ENCODE data around the gene MRPL51.
A peak's percentile ranks its signal among the peaks of the same experiment; 100 is the strongest.

The MRPL51 gene

GRCh38 chr12:6462234-6462995, 30.6 kb downstream of the MRPL51 start:
- DNase-seq (ENCODE audit: low read depth in 1 of 2, low spot score in 1 of 2): no peak

- DNase-seq (ENCODE audit: low read depth in 1 of 2, low spot score in 1 of 2): peak; percentile 58 to 69
Observed at GRCh38 chr12:6461401-6462233, 31.4 kb downstream of the MRPL51 start.

GRCh38 chr12:6460751-6461371, 32.2 kb downstream of the MRPL51 start:
- no peak for DNase-seq (ENCODE audit: low read depth in 1 of 2, low spot score in 1 of 2)

- no peak for DNase-seq (ENCODE audit: low read depth in 1 of 2, low spot score in 1 of 2)
Observed at GRCh38 chr12:6459004-6459337, 34.1 kb downstream of the MRPL51 start.

GRCh38 chr12:6458281-6459003, 34.6 kb downstream of the MRPL51 start:
- no peak for DNase-seq (ENCODE audit: low read depth in 1 of 2, low spot score in 1 of 2)

GRCh38 chr12:6457220-6457945, 35.7 kb downstream of the MRPL51 start:
- DNase-seq (ENCODE audit: low read depth in 1 of 2, low spot score in 1 of 2): no peak

GRCh38 chr12:6452944-6453630, 40.0 kb downstream of the MRPL51 start:
- DNase-seq (ENCODE audit: low read depth in 1 of 2, low spot score in 1 of 2): no peak

GRCh38 chr12:6452245-6452943, 40.7 kb downstream of the MRPL51 start:
- no peak for DNase-seq (ENCODE audit: low read depth in 1 of 2, low spot score in 1 of 2)

- DNase-seq (ENCODE audit: low read depth in 1 of 2, low spot score in 1 of 2): peak; percentile 46 to 74
Observed at GRCh38 chr12:6451348-6452244, 41.5 kb downstream of the MRPL51 start, which contains the start of gene TAPBPL. Gene TAPBPL (plus strand): TSS chr12:6452042. CDS start chr12:6452249, 207 bp downstream.

- no peak for DNase-seq (ENCODE audit: low read depth in 1 of 2, low spot score in 1 of 2)
Observed at GRCh38 chr12:6450869-6451347, 42.2 kb downstream of the MRPL51 start.

GRCh38 chr12:6450091-6450868, 42.8 kb downstream of the MRPL51 start:
- no peak for DNase-seq (ENCODE audit: low read depth in 1 of 2, low spot score in 1 of 2)

GRCh38 chr12:6444704-6445688, 48.1 kb downstream of the MRPL51 start, which contains the start of gene CD27:
Gene CD27 (plus strand): TSS chr12:6444955. CDS start chr12:6445096, 141 bp downstream.
- DNase-seq (ENCODE audit: low read depth in 1 of 2, low spot score in 1 of 2): no peak

GRCh38 chr12:6444031-6444430, 49.0 kb downstream of the MRPL51 start:
- no peak for DNase-seq (ENCODE audit: low read depth in 1 of 2, low spot score in 1 of 2)

GRCh38 chr12:6443361-6443983, 49.6 kb downstream of the MRPL51 start:
- DNase-seq (ENCODE audit: low read depth in 1 of 2, low spot score in 1 of 2): no peak

GRCh38 chr12:6442836-6443235, 50.2 kb downstream of the MRPL51 start:
- no peak for DNase-seq (ENCODE audit: low read depth in 1 of 2, low spot score in 1 of 2)

Data from activated T-helper 1 cell treated with anti-CD3 and anti-CD28 coated beads, Interleukin-2, amount 50 U/mL, for 16 hours (primary cell).